Measurements from ENCODE around the gene GGCX.
"Not testable (repeated sequence)": the region's sequence is repeated elsewhere in the genome, so short reads cannot be mapped to it uniquely, and the experiment has no call there.

Gene GGCX

DNA sequence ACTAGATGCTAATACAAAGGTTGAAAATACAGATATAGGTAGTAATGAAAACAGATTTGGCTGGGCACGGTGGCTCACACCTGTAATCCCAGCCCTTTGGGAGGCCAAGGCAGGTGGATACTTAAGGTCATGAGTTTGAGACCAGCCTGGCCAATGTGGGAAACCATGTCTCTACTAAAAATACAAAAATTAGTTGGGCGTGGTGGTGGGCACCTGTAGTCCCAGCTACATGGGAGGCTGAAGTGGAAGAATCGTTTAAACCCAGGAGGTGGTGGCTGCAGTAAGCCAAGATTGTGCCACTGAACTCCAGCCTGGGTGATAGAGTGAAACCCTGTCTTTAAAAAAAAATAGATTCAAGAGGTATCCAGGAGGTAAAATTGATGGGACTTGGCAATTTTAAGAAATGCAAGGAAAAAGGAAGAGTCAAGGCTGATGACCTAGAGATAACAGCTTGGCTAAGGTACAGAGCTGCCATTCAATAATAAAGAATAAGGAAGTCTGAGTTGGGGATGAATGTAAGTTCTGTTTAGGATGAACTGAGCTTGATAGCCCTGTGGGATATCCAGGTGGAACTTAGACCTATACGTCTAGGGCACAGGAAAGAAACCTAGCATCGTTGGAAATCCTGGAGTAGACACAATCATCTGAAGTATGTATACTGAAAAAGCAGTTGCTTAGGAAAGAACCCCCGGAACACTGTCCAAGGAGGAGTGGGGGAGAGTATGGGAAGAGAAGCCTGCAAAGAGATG lies 13.3 kb downstream of the GGCX start:
- DNase-seq (ENCODE audit: low read depth), result no peak
- no peak for TF ChIP-seq CTCF (IDR thresholded peaks at IDR 0.05; ENCODE audit: insufficient read depth, low read depth, low read length, missing control alignments)
- H3K4me3 ChIP-seq (ENCODE audit: low read depth, low read length), result no peak overlapping the region

DNA sequence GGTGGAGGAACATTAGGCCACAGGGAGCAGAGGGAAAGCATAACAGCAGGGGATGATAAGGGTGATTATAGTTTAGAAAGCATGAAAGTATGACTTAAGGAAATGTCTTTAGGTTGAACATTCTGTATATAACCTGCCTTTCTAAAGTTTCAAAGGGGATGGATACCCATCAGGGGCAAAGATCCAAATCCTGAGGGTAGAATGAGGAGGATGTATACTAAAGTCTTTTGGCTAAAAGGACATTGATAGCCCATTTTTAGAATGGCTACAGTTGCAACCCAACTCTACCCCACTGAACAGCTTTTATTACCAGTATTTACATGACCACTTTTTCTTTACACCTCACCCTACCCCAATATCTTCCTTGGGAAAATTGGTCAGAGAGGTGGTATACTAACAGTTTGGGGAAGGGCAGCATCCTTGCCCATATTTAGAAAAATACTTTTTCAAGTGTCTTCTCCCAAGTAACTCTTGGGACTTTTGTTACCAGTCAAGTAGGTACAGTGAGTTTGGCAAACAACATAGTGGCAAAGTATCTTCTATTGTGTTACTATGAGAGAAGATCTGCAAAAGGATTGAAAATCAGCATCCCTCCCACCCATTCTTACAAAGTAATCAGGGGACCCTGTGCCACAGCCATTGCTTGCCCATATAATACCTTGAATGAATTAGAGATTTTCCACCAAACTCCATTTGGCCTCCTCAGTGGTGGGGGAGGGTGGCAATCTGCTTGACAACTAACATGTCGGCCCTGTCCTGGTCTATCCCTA lies 14.0 kb downstream of the GGCX start:
- DNase-seq (ENCODE audit: low read depth), result peak; percentile 20
- TF ChIP-seq CTCF (IDR thresholded peaks at IDR 0.05; ENCODE audit: insufficient read depth, low read depth, low read length, missing control alignments), result no peak
- H3K4me3 ChIP-seq (ENCODE audit: low read depth, low read length), result no peak overlapping the region

DNA sequence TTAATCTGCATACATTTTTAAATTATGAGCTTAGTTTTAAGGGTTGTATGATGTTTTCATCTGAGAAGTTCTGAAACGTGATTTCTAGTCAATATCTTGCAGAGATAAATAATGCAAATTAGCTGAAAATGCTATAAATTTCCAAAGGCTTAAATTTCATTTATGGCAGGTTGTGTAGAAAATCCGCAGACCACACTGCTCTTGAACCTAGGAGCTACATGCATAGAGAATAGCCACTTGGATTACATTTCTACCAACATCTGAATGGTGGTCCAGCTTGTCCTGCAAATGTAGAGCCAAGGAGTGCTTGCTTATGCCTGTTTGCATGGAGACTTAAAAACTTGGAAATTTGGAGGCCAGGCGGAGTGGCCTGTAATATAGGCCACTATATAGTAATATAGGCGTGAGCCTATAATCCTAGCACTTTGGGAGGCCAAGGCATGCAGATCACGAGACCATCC lies 15.5 kb downstream of the GGCX start:
- peak; percentile 29 for DNase-seq (ENCODE audit: low read depth)
- H3K4me3 ChIP-seq (ENCODE audit: low read depth, low read length), result no peak overlapping the region
- no peak for TF ChIP-seq CTCF (IDR thresholded peaks at IDR 0.05; ENCODE audit: insufficient read depth, low read depth, low read length, missing control alignments)

- not testable (repeated sequence) for DNase-seq (ENCODE audit: low read depth); H3K4me3 ChIP-seq (ENCODE audit: low read depth, low read length)
Observed at GRCh38 chr2:85544915-85545779, 16.1 kb downstream of the GGCX start.

DNA sequence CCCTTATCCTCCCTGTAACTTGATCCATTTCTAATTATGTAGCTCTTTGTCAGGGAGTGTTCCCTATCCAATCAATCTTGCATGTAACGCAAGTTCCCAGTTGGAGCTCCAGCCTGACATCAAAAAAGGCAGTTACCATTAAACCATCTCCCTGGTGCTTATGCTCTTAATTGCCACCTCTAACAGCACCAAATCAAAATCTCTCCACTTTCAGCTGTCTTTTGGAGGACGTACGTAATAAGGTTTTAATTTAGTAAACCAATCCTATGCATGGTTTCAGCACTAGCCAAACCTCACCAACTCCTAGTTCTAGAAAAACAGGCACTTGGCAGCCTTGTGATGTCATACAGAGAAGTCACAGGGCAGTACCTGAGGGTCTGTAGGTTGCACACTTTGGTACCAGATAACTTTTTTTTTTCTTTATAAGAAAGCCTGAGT lies 17.0 kb downstream of the GGCX start:
- DNase-seq (ENCODE audit: low read depth); H3K4me3 ChIP-seq (ENCODE audit: low read depth, low read length): not testable (repeated sequence)

DNA sequence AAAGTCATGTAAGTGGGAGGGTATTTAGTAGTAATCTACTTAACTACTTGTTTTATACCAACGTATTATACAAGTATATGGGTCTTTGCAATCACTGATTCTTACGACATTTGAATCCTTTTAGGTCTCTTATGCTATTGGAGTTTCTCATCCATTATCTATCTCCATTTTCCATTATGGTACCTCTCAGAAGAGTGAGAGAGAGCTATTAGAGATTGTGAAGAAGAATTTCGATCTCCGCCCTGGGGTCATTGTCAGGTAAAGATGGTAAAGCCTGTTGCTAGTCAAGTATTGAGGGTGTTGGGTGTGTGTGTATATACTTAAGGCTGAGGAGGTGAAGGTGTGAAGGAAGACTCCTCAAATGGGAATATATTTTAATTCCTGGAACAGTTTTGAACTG lies 18.5 kb downstream of the GGCX start:
- H3K4me3 ChIP-seq (ENCODE audit: low read depth, low read length), result no peak overlapping the region
- DNase-seq (ENCODE audit: low read depth), result no peak
- no peak for TF ChIP-seq CTCF (IDR thresholded peaks at IDR 0.05; ENCODE audit: insufficient read depth, low read depth, low read length, missing control alignments)

- TF ChIP-seq CTCF (IDR thresholded peaks at IDR 0.05; ENCODE audit: insufficient read depth, low read depth, low read length, missing control alignments), result no peak
- H3K4me3 ChIP-seq (ENCODE audit: low read depth, low read length), result peak overlapping the region; percentile 84
- DNase-seq (ENCODE audit: low read depth), result no peak
Observed at GRCh38 chr2:85541753-85542457, 19.4 kb downstream of the GGCX start.
